Right lobe of liver (tissue), 4 donors: ENCODE measurements around the gene MDFIC2.

Experiments used
- CTCF ChIP-seq, 4 donors: fragments of 200-600 bp in 3 of 4; fragments of 450-650 bp in 1 of 4; IDR thresholded peaks; one replicate each; pipeline versions ENCODE4 v1.5.1 to v1.8.0; 2016 to 2022; ENCODE audit warnings: antibody characterized with exemption in 4 of 4, mild to moderate bottlenecking in 2 of 4
- POLR2A ChIP-seq: fragments of 450-650 bp; IDR thresholded peaks from one replicate; pipeline ENCODE4 v1.6.1; 2017; ENCODE audit warnings: antibody characterized with exemption, mild to moderate bottlenecking
- donor health status: DM: no; HTN: no; CAD: no.
- donor health status: DM: no; HTN: no; CAD: no.
- donor health status: DM: no; HTN: yes; CAD: no.

GRCh38 chr3:70333080-70333479 lies 20.6 kb upstream of the MDFIC2 start:
- TF ChIP-seq CTCF (IDR thresholded peaks at IDR 0.05), result no peak
- no peak for TF ChIP-seq POLR2A
